GM23338 (cell line): ENCODE results near the gene TERT. TPM values are rescaled to one million over a fixed set of nuclear protein-coding genes. Genes with fewer than 3 reads are reported as not detected.

Source experiments
- ATAC-seq: fragments of 200-7000 bp; cut with Tn5 transposase; 3 replicates; pipeline ENCODE4 v1.9.1; 2020
- DNase-seq: peaks from one replicate; pipeline ENCODE4 v3.0.0-alpha.2; 2015; ENCODE audit warnings: low spot score
- H2AFZ ChIP-seq: fragments of 200-600 bp; sonication (generic); 2 replicates; pipeline ENCODE4 v1.8.0; 2016; ENCODE audit warnings: antibody characterized with exemption, mild to moderate bottlenecking, moderate library complexity
- H3F3A ChIP-seq: fragments of 200-600 bp; sonication (generic); replicated peaks from 2 replicates; pipeline ENCODE4 v1.8.0; 2017; ENCODE audit warnings: antibody characterized with exemption, mixed run types, low read depth
- H3K27ac ChIP-seq: fragments of 200-600 bp; sonication (generic); 2 replicates; pipeline ENCODE4 v1.6.1; 2016; ENCODE audit warnings: low read depth
- H3K27me3 ChIP-seq: fragments of 200-600 bp; sonication (generic); 2 replicates; pipeline ENCODE4 v1.8.0; 2016; ENCODE audit warnings: mild to moderate bottlenecking, mixed run types, moderate library complexity; ENCODE audit not compliant: insufficient read depth
- H3K36me3 ChIP-seq: fragments of 200-600 bp; sonication (generic); 2 replicates; pipeline ENCODE4 v1.8.0; 2016; ENCODE audit warnings: mild to moderate bottlenecking; ENCODE audit not compliant: insufficient read depth
- H3K4me1 ChIP-seq: fragments of 200-600 bp; sonication (generic); 2 replicates; pipeline ENCODE4 v1.8.0; 2016; ENCODE audit warnings: mild to moderate bottlenecking, moderate library complexity; ENCODE audit not compliant: insufficient read depth
- H3K4me2 ChIP-seq: fragments of 200-600 bp; sonication (generic); 2 replicates; pipeline ENCODE4 v1.7.1; 2017; ENCODE audit warnings: mixed run types
- H3K4me3 ChIP-seq: fragments of 200-600 bp; sonication (generic); 2 replicates; pipeline ENCODE4 v1.6.1; 2016; ENCODE audit warnings: mixed run types
- H3K79me2 ChIP-seq: fragments of 200-600 bp; sonication (generic); replicated peaks from 2 replicates; pipeline ENCODE4 v1.8.0; 2017; ENCODE audit warnings: mild to moderate bottlenecking; ENCODE audit not compliant: insufficient read depth
- H3K9me2 ChIP-seq: fragments of 200-600 bp; sonication (generic); 2 replicates; pipeline ENCODE4 v1.8.0; 2017; ENCODE audit not compliant: insufficient read depth
- H4K20me1 ChIP-seq: fragments of 200-600 bp; sonication (generic); replicated peaks from 2 replicates; pipeline ENCODE4 v1.8.0; 2017; ENCODE audit warnings: mild to moderate bottlenecking; ENCODE audit not compliant: insufficient read depth
- H3K27ac Mint-ChIP-seq: 2 replicates; pipeline ENCODE4 v1.8.0; 2020; ENCODE audit warnings: inconsistent platforms, mild to moderate bottlenecking, moderate library complexity, mixed read lengths
- H3K27me3 Mint-ChIP-seq: 3 replicates; pipeline ENCODE4 v1.8.0; 2022; ENCODE audit warnings: low read depth, mild to moderate bottlenecking, moderate library complexity, mixed read lengths, inconsistent platforms; ENCODE audit not compliant: insufficient read depth, poor library complexity
- H3K36me3 Mint-ChIP-seq: 3 replicates; pipeline ENCODE4 v1.8.0; 2021; ENCODE audit warnings: low read depth, mild to moderate bottlenecking, inconsistent platforms, moderate library complexity, mixed read lengths
- H3K4me1 Mint-ChIP-seq: 3 replicates; pipeline ENCODE4 v1.8.0; 2020; ENCODE audit warnings: mild to moderate bottlenecking, inconsistent platforms, mixed read lengths
- H3K4me3 Mint-ChIP-seq: 3 replicates; pipeline ENCODE4 v1.8.0; 2021; ENCODE audit warnings: moderate library complexity, mild to moderate bottlenecking, inconsistent platforms, mixed read lengths
- H3K9me3 Mint-ChIP-seq: 3 replicates; pipeline ENCODE4 v1.8.0; 2020; ENCODE audit warnings: moderate library complexity, mild to moderate bottlenecking, inconsistent platforms, mixed read lengths
- CREB1 ChIP-seq: fragments of 250-450 bp; sonication (Bioruptor Pico); IDR thresholded peaks from 2 replicates; pipeline ENCODE4 v1.5.0; 2020; ENCODE audit warnings: low read depth, mild to moderate bottlenecking, moderate library complexity
- EZH2 ChIP-seq: fragments of 200-600 bp; sonication (generic); IDR thresholded peaks from one replicate; pipeline ENCODE4 v1.8.0; 2017; ENCODE audit warnings: antibody characterized with exemption, mild to moderate bottlenecking, low read depth; ENCODE audit not compliant: unreplicated experiment
- EZH2phosphoT487 ChIP-seq: fragments of 200-600 bp; sonication (generic); IDR thresholded peaks from one replicate; pipeline ENCODE4 v1.8.1; 2018; ENCODE audit warnings: antibody characterized with exemption; ENCODE audit not compliant: unreplicated experiment
- JUNB ChIP-seq: IDR thresholded peaks from one replicate; pipeline ENCODE4 v1.6.1; 2016; ENCODE audit warnings: antibody characterized with exemption; ENCODE audit not compliant: unreplicated experiment
- NANOG ChIP-seq: IDR thresholded peaks from 2 replicates; pipeline ENCODE4 v1.6.1; 2016; ENCODE audit warnings: antibody characterized with exemption, borderline replicate concordance
- POLR2AphosphoS5 ChIP-seq: IDR thresholded peaks from 2 replicates; pipeline ENCODE4 v1.6.1; 2016; ENCODE audit warnings: antibody characterized with exemption, low read depth
- STAT1 ChIP-seq: IDR thresholded peaks from one replicate; pipeline ENCODE4 v1.6.1; 2016; ENCODE audit warnings: antibody characterized with exemption; ENCODE audit not compliant: unreplicated experiment
- ZNF114 ChIP-seq: fragments of 250-450 bp; sonication (Bioruptor Pico); IDR thresholded peaks from 2 replicates; pipeline ENCODE4 v1.5.0; 2020; ENCODE audit warnings: mild to moderate bottlenecking, moderate library complexity
- ZNF331 ChIP-seq: fragments of 250-450 bp; sonication (Bioruptor Pico); IDR thresholded peaks from 2 replicates; pipeline ENCODE4 v1.5.0; 2020; ENCODE audit warnings: low read depth, mild to moderate bottlenecking, moderate library complexity
- polyA plus RNA-seq: library from polyadenylated mRNA; unstranded; fragments of >200 nt; fragmentation: Nextera tagmentation; extraction: Ambion mirVana; gene quantifications from 2 replicates; pipeline ENCODE4 v1.2.1, GENCODE V29; 2016
- total RNA-seq: library from RNA; depleted of rRNA; stranded (reverse); fragments of >200 nt; shearing (Covaris generic); gene quantifications from 2 replicates; pipeline ENCODE4 v1.2.3, GENCODE V29; 2014
- TF ChIP-seq, protein P1 (sequence below): IDR thresholded peaks from 2 replicates; pipeline ENCODE4 v1.6.1; 2016; ENCODE audit warnings: antibody characterized with exemption
- TF ChIP-seq, protein P2 (sequence below): IDR thresholded peaks from one replicate; pipeline ENCODE4 v1.6.1; 2018; ENCODE audit warnings: antibody characterized with exemption; ENCODE audit not compliant: unreplicated experiment
- TF ChIP-seq, protein P3 (sequence below): fragments of 250-450 bp; sonication (Bioruptor Pico); IDR thresholded peaks from 2 replicates; pipeline ENCODE4 v1.5.0; 2020; ENCODE audit warnings: mild to moderate bottlenecking, moderate library complexity
- TF ChIP-seq, protein P4 (sequence below), 2 experiments: fragments of 200-600 bp in 1 of 2; sonication (generic) in 1 of 2; conservative IDR thresholded peaks; 2 replicates each; pipeline versions ENCODE4 v1.5.1 to v1.6.1; 2016 to 2017; ENCODE audit warnings: antibody characterized with exemption in 2 of 2, low read depth in 2 of 2, mild to moderate bottlenecking in 2 of 2, moderate library complexity in 1 of 2

TERT gene
- total and polyA plus RNA-seq, 2 experiments from 2014 or later, result 9.8 to 46.4 TPM

DNA sequence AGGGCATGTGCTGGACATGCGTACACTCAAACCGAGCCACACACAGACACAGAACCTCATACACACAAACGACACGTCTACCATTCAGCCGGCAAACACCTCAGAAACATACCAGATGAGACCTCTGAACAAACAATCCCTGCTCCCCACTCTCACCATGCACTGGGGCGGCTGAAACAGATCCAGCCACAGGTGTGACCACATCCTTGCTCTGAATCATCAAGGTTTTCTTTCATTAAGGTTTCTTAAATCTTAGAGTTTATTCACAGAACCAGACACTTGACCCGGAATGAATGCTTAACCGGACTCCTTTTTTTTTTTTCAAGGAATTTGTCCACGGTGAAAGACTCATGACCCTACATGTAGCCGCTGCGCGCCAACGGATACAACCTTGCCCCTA is 26.2 kb downstream of the TERT start:
- Histone ChIP-seq H3K9me2 (no peaks in the 10 kb centered on the region), H3K27me3 (no peaks in the 10 kb centered on the region), H3K4me3 (no peak overlapping the region), H3K4me1 (no peaks in the 10 kb centered on the region), H3F3A (no peaks in the 10 kb centered on the region), H3K27ac (no peak overlapping the region), H3K36me3 (peaks cover 15% of the 10 kb centered on the region; the same call in 1 of the 2 replicates), H3K4me2 (no peak overlapping the region), H2AFZ (no peak overlapping the region), H3K79me2 (no peaks in the 10 kb centered on the region; the same call in 1 of the 2 replicates), H4K20me1 (no peaks in the 10 kb centered on the region)
- ATAC-seq (no peak), DNase-seq (no peak)
- no peak overlapping the region for H3K27ac Mint-ChIP-seq
- TF ChIP-seq ZNF331 (CRISPR knock-in tag) (no peak), ZNF114 (CRISPR knock-in tag) (no peak), EZH2phosphoT487 (no peak), EZH2 (no peak), NANOG (no peak), STAT1 (no peak), CREB1 (CRISPR knock-in tag) (no peak), POLR2AphosphoS5 (no peak), JUNB (no peak)
- TF ChIP-seq, protein P1, sequence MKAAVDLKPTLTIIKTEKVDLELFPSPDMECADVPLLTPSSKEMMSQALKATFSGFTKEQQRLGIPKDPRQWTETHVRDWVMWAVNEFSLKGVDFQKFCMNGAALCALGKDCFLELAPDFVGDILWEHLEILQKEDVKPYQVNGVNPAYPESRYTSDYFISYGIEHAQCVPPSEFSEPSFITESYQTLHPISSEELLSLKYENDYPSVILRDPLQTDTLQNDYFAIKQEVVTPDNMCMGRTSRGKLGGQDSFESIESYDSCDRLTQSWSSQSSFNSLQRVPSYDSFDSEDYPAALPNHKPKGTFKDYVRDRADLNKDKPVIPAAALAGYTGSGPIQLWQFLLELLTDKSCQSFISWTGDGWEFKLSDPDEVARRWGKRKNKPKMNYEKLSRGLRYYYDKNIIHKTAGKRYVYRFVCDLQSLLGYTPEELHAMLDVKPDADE, result no peak
- TF ChIP-seq, protein P2, sequence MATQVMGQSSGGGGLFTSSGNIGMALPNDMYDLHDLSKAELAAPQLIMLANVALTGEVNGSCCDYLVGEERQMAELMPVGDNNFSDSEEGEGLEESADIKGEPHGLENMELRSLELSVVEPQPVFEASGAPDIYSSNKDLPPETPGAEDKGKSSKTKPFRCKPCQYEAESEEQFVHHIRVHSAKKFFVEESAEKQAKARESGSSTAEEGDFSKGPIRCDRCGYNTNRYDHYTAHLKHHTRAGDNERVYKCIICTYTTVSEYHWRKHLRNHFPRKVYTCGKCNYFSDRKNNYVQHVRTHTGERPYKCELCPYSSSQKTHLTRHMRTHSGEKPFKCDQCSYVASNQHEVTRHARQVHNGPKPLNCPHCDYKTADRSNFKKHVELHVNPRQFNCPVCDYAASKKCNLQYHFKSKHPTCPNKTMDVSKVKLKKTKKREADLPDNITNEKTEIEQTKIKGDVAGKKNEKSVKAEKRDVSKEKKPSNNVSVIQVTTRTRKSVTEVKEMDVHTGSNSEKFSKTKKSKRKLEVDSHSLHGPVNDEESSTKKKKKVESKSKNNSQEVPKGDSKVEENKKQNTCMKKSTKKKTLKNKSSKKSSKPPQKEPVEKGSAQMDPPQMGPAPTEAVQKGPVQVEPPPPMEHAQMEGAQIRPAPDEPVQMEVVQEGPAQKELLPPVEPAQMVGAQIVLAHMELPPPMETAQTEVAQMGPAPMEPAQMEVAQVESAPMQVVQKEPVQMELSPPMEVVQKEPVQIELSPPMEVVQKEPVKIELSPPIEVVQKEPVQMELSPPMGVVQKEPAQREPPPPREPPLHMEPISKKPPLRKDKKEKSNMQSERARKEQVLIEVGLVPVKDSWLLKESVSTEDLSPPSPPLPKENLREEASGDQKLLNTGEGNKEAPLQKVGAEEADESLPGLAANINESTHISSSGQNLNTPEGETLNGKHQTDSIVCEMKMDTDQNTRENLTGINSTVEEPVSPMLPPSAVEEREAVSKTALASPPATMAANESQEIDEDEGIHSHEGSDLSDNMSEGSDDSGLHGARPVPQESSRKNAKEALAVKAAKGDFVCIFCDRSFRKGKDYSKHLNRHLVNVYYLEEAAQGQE, result no peak
- TF ChIP-seq, protein P3, sequence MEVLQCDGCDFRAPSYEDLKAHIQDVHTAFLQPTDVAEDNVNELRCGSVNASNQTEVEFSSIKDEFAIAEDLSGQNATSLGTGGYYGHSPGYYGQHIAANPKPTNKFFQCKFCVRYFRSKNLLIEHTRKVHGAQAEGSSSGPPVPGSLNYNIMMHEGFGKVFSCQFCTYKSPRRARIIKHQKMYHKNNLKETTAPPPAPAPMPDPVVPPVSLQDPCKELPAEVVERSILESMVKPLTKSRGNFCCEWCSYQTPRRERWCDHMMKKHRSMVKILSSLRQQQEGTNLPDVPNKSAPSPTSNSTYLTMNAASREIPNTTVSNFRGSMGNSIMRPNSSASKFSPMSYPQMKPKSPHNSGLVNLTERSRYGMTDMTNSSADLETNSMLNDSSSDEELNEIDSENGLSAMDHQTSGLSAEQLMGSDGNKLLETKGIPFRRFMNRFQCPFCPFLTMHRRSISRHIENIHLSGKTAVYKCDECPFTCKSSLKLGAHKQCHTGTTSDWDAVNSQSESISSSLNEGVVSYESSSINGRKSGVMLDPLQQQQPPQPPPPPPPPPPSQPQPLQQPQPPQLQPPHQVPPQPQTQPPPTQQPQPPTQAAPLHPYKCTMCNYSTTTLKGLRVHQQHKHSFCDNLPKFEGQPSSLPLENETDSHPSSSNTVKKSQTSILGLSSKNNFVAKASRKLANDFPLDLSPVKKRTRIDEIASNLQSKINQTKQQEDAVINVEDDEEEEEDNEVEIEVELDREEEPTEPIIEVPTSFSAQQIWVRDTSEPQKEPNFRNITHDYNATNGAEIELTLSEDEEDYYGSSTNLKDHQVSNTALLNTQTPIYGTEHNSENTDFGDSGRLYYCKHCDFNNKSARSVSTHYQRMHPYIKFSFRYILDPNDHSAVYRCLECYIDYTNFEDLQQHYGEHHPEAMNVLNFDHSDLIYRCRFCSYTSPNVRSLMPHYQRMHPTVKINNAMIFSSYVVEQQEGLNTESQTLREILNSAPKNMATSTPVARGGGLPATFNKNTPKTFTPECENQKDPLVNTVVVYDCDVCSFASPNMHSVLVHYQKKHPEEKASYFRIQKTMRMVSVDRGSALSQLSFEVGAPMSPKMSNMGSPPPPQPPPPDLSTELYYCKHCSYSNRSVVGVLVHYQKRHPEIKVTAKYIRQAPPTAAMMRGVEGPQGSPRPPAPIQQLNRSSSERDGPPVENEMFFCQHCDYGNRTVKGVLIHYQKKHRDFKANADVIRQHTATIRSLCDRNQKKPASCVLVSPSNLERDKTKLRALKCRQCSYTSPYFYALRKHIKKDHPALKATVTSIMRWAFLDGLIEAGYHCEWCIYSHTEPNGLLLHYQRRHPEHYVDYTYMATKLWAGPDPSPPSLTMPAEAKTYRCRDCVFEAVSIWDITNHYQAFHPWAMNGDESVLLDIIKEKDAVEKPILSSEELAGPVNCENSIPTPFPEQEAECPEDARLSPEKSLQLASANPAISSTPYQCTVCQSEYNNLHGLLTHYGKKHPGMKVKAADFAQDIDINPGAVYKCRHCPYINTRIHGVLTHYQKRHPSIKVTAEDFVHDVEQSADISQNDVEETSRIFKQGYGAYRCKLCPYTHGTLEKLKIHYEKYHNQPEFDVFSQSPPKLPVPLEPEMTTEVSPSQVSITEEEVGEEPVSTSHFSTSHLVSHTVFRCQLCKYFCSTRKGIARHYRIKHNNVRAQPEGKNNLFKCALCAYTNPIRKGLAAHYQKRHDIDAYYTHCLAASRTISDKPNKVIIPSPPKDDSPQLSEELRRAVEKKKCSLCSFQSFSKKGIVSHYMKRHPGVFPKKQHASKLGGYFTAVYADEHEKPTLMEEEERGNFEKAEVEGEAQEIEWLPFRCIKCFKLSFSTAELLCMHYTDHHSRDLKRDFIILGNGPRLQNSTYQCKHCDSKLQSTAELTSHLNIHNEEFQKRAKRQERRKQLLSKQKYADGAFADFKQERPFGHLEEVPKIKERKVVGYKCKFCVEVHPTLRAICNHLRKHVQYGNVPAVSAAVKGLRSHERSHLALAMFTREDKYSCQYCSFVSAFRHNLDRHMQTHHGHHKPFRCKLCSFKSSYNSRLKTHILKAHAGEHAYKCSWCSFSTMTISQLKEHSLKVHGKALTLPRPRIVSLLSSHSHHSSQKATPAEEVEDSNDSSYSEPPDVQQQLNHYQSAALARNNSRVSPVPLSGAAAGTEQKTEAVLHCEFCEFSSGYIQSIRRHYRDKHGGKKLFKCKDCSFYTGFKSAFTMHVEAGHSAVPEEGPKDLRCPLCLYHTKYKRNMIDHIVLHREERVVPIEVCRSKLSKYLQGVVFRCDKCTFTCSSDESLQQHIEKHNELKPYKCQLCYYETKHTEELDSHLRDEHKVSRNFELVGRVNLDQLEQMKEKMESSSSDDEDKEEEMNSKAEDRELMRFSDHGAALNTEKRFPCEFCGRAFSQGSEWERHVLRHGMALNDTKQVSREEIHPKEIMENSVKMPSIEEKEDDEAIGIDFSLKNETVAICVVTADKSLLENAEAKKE (CRISPR knock-in tag), result no peak
- TF ChIP-seq, protein P4, sequence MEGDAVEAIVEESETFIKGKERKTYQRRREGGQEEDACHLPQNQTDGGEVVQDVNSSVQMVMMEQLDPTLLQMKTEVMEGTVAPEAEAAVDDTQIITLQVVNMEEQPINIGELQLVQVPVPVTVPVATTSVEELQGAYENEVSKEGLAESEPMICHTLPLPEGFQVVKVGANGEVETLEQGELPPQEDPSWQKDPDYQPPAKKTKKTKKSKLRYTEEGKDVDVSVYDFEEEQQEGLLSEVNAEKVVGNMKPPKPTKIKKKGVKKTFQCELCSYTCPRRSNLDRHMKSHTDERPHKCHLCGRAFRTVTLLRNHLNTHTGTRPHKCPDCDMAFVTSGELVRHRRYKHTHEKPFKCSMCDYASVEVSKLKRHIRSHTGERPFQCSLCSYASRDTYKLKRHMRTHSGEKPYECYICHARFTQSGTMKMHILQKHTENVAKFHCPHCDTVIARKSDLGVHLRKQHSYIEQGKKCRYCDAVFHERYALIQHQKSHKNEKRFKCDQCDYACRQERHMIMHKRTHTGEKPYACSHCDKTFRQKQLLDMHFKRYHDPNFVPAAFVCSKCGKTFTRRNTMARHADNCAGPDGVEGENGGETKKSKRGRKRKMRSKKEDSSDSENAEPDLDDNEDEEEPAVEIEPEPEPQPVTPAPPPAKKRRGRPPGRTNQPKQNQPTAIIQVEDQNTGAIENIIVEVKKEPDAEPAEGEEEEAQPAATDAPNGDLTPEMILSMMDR (conservative IDR thresholded peaks at IDR 0.05; ENCODE audit: low read depth in 2 of 2), result no peak
- H3K36me3 Mint-ChIP-seq, result peaks cover 63% of the 10 kb centered on the region
- peaks cover 9% of the 10 kb centered on the region for H3K27me3 Mint-ChIP-seq
- peaks cover 1% of the 10 kb centered on the region; the same call in 1 of the 3 replicates for H3K9me3 Mint-ChIP-seq
- H3K4me3 Mint-ChIP-seq, result no peak overlapping the region
- H3K4me1 Mint-ChIP-seq, result no peaks in the 10 kb centered on the region
